ENCODE measurements around the gene ASCC2. TPM values are rescaled to one million over a fixed set of nuclear protein-coding genes. Genes with fewer than 3 reads are reported as not detected.

Gene ASCC2
- polyA plus RNA-seq, 3 donors = 35.9 to 54.5 (median 45.7) TPM

DNA sequence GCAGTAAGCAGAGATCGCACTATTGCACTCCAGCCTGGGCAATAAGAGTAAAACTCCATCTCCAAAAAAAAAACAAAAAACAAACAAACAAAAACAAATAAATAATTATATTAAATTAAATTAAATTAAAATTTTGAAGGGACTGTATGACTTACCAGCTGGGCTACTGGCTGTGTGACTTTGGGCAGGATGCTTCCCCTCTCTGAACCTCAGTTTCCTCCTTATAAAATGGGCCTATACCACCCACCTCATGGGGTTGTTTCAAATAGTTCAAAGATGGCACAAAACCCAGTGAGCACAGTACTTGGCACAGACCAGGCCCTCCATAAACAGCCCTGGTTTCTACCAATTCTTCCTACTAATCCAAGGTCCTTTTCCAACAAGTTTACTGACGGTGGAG is 34.9 kb downstream of the ASCC2 start:
- no peak for DNase-seq (ENCODE audit: extremely low read depth in 1 of 11, low read depth in 9 of 11, low spot score in 4 of 11)

GRCh38 chr22:29801796-29802195 is 36.3 kb downstream of the ASCC2 start:
- no peak for DNase-seq (ENCODE audit: extremely low read depth in 1 of 11, low read depth in 9 of 11, low spot score in 4 of 11)

- no peak for DNase-seq (ENCODE audit: extremely low read depth in 1 of 11, low read depth in 9 of 11, low spot score in 4 of 11)
Measured at GRCh38 chr22:29801153-29801552, 36.9 kb downstream of the ASCC2 start.

DNA sequence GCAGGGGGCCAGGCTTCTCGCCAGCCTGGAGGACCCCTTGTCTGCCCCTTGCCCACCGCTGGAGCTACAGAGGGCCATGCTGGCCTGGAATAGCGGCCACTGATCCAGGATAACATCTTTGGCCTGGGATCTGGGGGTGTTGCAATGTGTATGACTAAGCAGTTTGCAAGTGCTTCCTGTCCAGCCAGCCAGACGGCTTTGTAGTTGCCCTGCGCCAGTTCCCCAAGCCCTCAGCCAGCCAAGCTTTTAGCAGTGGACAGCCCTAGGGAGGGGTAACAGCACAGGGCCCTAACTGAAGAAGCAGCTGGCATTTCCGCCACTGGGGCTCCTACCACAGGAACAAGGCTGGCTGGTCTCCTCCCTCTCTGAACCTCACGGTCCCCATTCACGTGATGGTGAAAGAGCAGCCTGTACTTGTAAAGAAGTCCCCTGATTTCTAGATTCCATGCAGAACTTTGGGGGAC is 38.8 kb downstream of the ASCC2 start:
- DNase-seq (ENCODE audit: extremely low read depth in 1 of 11, low read depth in 9 of 11, low spot score in 4 of 11) = no peak

DNA sequence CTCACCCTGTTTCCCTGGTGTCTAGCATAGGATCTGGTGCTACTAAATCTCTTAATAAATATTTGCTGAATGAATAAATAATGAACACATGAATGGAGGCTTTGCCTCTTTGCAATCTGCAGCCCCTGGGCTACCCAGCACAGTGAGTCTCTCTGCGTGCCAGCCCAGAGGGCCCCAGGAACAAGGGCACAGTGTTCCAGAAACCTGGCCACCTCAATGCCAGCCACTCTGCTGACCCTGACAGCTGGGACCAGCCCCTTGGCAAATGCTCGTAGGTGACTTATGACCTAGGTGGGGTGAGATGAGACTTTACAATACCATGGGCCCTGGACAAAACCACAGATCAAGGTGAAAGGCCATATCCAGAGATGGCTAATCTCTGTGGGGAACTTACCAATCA is 39.3 kb downstream of the ASCC2 start:
- no peak for DNase-seq (ENCODE audit: extremely low read depth in 1 of 11, low read depth in 9 of 11, low spot score in 4 of 11)

- no peak for DNase-seq (ENCODE audit: extremely low read depth in 1 of 11, low read depth in 9 of 11, low spot score in 4 of 11)
Measured at GRCh38 chr22:29798318-29798717, 39.8 kb downstream of the ASCC2 start.

- DNase-seq (ENCODE audit: extremely low read depth in 1 of 11, low read depth in 9 of 11, low spot score in 4 of 11) = no peak
Measured at GRCh38 chr22:29797351-29797750, 40.7 kb downstream of the ASCC2 start.

GRCh38 chr22:29795663-29796062 is 42.4 kb downstream of the ASCC2 start:
- no peak for DNase-seq (ENCODE audit: extremely low read depth in 1 of 11, low read depth in 9 of 11, low spot score in 4 of 11)

GRCh38 chr22:29793396-29793795 is 44.7 kb downstream of the ASCC2 start:
- DNase-seq (ENCODE audit: extremely low read depth in 1 of 11, low read depth in 9 of 11, low spot score in 4 of 11) = no peak

GRCh38 chr22:29790061-29790460 is 48.0 kb downstream of the ASCC2 start:
- DNase-seq (ENCODE audit: extremely low read depth in 1 of 11, low read depth in 9 of 11, low spot score in 4 of 11) = no peak

DNA sequence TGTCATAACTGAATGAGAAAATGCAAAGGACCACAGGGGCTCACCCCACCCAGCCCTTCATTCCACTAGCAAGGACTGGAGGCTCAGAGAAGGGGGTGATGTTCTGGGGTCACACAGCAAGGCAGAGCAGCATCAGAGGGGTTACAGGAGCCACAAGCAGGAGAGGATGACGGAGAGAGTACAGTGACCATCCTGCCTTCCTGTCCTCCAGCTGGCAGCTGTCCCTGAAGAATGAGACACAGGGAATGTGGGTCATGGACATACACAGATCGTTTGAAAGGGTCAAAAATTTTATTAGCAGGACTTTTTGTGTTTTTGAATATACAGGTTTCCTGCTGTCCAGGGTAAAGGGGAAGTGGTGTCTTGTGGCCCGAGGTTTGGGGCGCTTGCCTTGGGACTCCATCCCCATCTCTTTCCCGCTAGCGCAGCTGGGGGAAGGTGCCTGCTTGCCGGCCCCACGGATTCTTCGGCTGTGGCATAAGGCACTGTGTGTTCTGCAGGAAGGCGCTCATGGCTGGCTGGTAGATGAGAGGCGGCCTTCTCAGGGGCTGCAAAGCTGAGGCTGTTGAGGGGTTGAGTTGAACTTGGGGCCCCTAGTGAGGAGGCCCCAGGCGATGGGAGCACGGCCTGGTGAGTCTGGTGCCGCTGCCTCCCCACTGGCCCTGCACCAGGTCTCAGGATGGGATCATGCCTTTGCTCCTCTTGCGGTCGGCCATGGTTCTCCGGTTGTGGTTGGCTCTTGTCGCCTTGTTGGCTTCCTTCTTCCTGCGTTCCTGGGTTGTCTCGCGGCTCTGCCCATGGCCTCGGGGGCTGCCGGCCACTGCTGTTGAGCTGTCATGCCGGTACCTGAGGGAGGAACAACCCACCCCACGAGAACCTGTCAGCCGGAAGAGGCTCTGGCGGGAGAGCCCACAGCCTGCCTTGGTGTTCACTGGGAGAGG is 49.5 kb downstream of the ASCC2 start:
- no peak for DNase-seq (ENCODE audit: extremely low read depth in 1 of 11, low read depth in 9 of 11, low spot score in 4 of 11)

GRCh38 chr22:29787371-29787980 is 50.6 kb downstream of the ASCC2 start:
- DNase-seq (ENCODE audit: extremely low read depth in 1 of 11, low read depth in 9 of 11, low spot score in 4 of 11) = no peak

DNA sequence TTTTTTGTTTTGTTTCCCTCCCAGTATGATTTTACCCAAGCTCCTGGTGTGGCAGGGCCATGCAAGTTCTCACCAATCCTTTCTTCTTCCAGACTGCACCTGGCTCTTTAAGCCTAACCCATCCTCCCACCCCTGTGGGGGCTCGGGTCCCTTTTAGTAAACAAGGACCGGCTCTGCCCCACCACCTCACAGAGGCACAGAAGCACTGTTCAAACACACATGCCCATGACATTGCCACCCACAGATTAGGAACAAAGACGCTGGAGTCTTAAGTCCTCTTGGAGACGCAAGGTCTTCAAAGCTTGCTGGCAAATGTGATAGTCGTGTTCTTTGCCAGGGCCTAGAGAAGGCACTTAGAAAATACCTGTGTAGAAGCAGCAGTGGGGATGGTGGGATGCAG is 52.0 kb downstream of the ASCC2 start:
- no peak for DNase-seq (ENCODE audit: extremely low read depth in 1 of 11, low read depth in 9 of 11, low spot score in 4 of 11)

DNA sequence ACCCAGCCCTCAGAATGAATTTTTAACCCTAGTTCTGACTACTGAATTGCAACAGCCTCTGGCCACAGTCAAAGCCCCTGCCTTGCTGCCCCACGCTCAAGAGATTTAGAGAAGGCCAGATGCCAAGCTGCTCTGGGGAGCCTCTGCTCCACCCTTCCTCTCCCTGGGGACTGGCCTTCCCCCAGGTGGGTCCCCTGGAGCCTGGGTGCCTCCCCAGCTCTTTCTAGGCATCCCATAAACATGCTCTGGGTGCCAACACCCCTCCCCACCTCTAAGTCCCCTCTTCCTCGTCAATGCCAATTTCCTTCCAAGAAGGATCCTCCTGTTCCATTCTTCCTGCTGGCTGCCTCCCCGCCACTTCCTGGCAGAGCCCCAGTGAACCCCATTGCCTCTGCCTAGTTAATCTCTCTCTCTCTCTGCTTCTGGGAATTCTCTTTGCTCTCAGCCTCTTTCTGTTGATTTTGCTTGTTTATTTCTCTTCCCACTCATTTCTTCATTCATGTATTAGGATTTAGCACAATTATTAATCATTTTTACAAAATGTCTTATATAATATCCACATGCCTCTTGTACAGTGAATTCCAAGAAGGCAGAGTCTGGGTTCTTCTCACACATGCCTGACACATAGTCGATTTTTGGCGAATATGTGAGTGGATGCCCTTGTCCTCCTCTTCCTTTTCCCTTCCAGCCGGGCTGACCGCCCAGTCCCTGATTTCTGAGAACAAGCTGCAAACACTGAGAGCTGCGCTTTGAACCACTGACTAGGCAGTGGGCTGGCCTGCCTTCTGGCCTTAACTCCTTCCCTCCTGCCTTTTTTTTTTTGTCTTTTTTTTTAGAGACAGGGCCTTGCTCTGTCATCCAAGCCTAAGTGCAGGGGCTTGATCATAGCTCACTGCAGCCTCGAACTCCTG is 53.4 kb downstream of the ASCC2 start:
- DNase-seq (ENCODE audit: extremely low read depth in 1 of 11, low read depth in 9 of 11, low spot score in 4 of 11) = no peak

DNA sequence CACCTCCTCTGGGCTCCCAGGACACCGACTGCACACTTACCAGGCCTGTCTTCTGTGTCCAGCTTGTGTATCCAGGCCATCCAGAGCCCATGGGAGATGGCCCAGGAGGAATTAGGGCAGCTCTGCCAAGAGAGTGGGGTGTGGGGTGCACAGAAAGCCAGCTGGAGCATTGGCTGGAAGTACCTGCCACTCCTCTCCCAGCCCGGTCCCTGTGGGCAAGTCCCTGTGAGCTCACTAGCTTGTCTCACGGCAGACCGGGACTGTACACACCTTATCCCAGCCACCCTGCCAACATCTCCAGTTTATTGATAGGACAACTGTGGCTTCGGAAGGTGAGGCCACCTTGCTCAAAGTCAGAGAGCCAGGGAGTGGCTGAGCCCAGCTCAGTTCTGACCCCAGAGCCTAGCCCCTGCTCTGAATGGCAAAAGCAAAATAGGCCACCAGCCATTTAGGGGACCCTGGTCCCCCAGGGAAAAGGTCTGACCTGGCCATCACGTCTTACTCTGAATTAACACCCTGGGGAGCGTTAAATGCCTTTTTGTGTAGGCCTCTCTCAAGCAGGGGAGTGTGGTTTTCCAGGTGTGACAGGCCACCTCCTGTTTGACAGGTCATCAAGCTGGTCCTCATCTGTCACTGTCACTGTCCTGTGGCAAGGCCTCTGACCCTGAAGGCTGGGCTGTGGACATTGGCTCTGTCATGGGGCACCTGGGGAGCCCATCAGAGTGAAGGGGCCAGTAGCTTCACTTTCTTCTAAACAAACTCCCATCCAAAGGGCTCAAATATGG is 55.8 kb downstream of the ASCC2 start:
- DNase-seq (ENCODE audit: extremely low read depth in 1 of 11, low read depth in 9 of 11, low spot score in 4 of 11) = no peak

DNA sequence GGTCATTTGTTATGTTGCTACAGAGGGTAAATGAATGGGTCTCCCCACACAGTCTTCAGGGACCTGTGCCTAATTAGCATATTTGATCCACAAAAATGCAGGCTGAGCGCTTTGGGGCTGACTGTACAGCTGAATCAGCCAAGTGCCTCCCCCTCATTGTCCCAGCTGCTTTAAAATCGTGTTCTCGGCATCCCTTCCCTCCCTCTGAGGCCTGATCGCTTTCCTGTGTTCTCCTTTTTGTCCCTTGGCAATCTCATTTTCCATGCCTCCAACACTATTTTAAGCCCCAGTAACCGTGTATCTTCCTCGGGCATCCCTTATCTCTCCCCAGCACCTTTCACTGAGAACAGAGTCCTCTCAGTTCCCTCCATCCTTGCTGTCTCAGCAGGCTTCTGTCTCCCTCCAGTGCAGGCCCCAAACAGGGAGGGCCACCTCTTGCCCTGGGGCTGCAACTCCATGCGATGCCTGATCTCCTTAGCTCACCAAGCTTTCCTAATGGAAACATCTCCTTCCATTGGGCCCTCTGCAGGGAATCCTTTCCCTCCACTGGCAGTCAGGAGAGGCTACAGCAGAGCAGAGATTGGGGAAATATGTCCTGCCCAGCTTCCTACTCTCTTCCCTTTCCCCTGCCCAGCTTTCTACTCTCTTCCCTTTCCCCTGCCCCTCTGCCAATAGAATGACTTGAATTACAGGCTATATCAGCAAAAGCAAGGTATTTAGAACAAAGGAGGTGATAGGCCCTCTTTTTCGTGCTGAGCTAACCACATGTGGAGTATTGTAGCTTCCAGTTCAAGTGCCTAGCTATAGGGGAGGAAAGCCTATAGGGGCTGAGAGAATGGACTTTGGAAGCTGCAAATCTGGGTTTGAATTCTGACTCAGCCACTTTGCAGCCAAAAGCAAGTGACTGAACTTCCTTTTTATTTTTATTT is 57.1 kb downstream of the ASCC2 start:
- no peak for DNase-seq (ENCODE audit: extremely low read depth in 1 of 11, low read depth in 9 of 11, low spot score in 4 of 11)

DNA sequence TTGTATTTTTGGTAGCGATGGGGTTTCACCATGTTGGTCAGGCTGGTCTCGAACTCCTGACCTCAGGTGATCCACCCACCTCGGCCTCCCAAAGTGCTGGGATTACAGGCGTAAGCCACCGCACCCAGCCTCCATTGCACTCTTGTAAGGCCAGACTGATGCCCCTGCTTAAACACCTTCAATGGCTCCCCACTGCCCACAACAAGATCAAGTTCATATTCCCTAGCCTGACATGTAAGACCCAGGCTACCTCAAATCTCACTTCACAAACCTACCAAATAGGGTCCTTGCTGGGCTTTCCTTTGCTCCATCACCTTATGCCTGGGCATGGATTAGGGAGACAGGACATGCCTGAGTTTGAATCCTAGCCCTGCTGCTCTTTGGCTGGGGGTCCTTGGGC is 57.9 kb downstream of the ASCC2 start:
- DNase-seq (ENCODE audit: extremely low read depth in 1 of 11, low read depth in 9 of 11, low spot score in 4 of 11) = no peak

DNA sequence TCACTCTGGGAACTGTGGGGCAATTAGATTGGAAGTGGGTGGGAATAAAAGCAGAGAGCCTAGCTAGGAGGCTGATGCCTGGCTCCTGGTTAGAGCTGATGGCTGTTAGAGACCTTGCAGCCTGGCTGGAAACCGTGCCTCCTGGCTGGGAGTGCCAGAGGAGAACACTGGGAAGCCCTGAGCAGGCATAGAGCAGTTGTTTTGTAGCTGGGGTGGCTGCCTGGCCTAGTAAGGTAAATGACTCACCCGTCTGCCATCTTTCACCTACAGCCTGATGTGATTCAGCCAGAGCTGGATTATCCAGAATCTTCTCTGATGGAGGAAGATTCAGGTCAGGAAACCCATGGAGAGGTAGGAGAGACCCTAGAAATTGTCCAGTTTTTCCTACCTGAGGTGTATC is 64.8 kb downstream of the ASCC2 start:
- no peak for DNase-seq (ENCODE audit: extremely low read depth in 1 of 11, low read depth in 9 of 11, low spot score in 4 of 11)

All from renal cortex interstitium (tissue), 11 donors.